Left lung (tissue), 10 donors: ENCODE measurements around the gene GRIN1. TPM values are rescaled to one million over a fixed set of nuclear protein-coding genes. Genes with fewer than 3 reads are reported as not detected.
A peak's percentile ranks its signal among the peaks of the same experiment; 100 is the strongest.

Source experiments
- ATAC-seq: fragments of 200-7000 bp; cut with Tn5 transposase; one replicate; pipeline ENCODE4 v1.9.1; 2020; ENCODE audit warnings: moderate library complexity
- DNase-seq, 4 donors: peaks; one replicate each; pipeline ENCODE4 v3.0.0-alpha.2; 2013 to 2020
- H3K27ac ChIP-seq, 2 donors: fragments of 200-600 bp; sonication (generic) in 1 of 2; one replicate each; pipeline versions ENCODE4 v1.5.0 to v1.8.0; 2020 to 2021
- H3K27me3 ChIP-seq, 2 donors: fragments of 200-600 bp; sonication (generic) in 1 of 2; one replicate each; pipeline versions ENCODE4 v1.5.0 to v1.8.0; 2020 to 2021
- H3K36me3 ChIP-seq, 2 donors: fragments of 200-600 bp; sonication (generic) in 1 of 2; one replicate each; pipeline versions ENCODE4 v1.5.0 to v1.8.0; 2020 to 2021
- H3K4me1 ChIP-seq, 2 donors: fragments of 200-600 bp; one replicate each; pipeline ENCODE4 v1.8.0; 2021
- H3K4me3 ChIP-seq, 2 donors: fragments of 200-600 bp; sonication (generic) in 1 of 2; one replicate each; pipeline versions ENCODE4 v1.5.0 to v1.8.0; 2020 to 2021; ENCODE audit warnings: mild to moderate bottlenecking in 1 of 2
- H3K9me3 ChIP-seq, 2 donors: fragments of 200-600 bp; sonication (generic) in 1 of 2; one replicate each; pipeline versions ENCODE4 v1.5.0 to v1.8.0; 2020 to 2021
- CTCF ChIP-seq, 2 donors: fragments of 200-600 bp; sonication (generic) in 1 of 2; IDR thresholded peaks; one replicate each; pipeline versions ENCODE4 v1.5.0 to v1.8.0; 2021; ENCODE audit warnings: antibody characterized with exemption in 2 of 2
- intact Hi-C, 2 donors: fragments of 100-400 bp; cut with DNase I; formaldehyde crosslinking; loops; one replicate each; pipeline versions ENCODE4 v1.11.2 to v1.14.2; 2022
- polyA plus RNA-seq, 6 donors: library from polyadenylated mRNA; unstranded; fragments of 120-200 nt; gene quantifications; one replicate each; pipeline ENCODE4 v1.2.1, GENCODE V29; 2013; ENCODE audit not compliant: insufficient read length in 6 of 6
- total RNA-seq, 2 donors: library from RNA; stranded (reverse); fragmentation: NEBNext Ultra II Directional; extraction: Animal tissue kit (Norgen Biotek cat#: 25700); gene quantifications; one replicate each; pipeline ENCODE4 v1.2.1, GENCODE V29; 2021
- donor health status: DM: no; HTN: yes; CAD: no.
- donor health status: DM: no; HTN: no; CAD: no.

GRIN1 gene
- total and polyA plus RNA-seq, 8 donors, result 0.15 to 0.55 (median 0.28) TPM

GRCh38 chr9:137176302-137177182 is 37.6 kb downstream of the GRIN1 start:
- Histone ChIP-seq H3K27me3 (peaks cover 0 to 45% of the 10 kb centered on the region in 2 donors), H3K4me1 (peaks cover 0 to 6% of the 10 kb centered on the region in 2 donors), H3K9me3 (no peaks in the 10 kb centered on the region), H3K4me3 (no peak overlapping the region), H3K36me3 (peaks cover 0 to 49% of the 10 kb centered on the region in 2 donors), H3K27ac (no peak overlapping the region)
- DNase-seq (no peak), ATAC-seq (peak; percentile 55)
- intact Hi-C loops, result no loop called here
- TF ChIP-seq CTCF (IDR thresholded peaks at IDR 0.05), result peak; percentile 19 to 27

- H3K36me3 ChIP-seq, result peaks cover 0 to 67% of the 10 kb centered on the region in 2 donors
Measured at GRCh38 chr9:137178201-137178938, 39.4 kb downstream of the GRIN1 start.

GRCh38 chr9:137178939-137179630 is 40.1 kb downstream of the GRIN1 start:
- no peak for ATAC-seq
- Histone ChIP-seq H3K9me3 (no peaks in the 10 kb centered on the region), H3K4me1 (peaks cover 0 to 6% of the 10 kb centered on the region in 2 donors), H3K36me3 (peaks cover 0 to 74% of the 10 kb centered on the region in 2 donors), H3K27ac (no peak overlapping the region), H3K27me3 (peaks cover 0 to 20% of the 10 kb centered on the region in 2 donors), H3K4me3 (no peak overlapping the region)
- TF ChIP-seq CTCF (IDR thresholded peaks at IDR 0.05), result no peak
- DNase-seq, result no peak
- intact Hi-C loops, result no loop called here

More at GRCh38 chr9:137178201-137178938, 39.4 kb downstream of the GRIN1 start:
- TF ChIP-seq CTCF (IDR thresholded peaks at IDR 0.05), result no peak
- ATAC-seq, result no peak
- H3K27ac ChIP-seq, result no peak overlapping the region
- DNase-seq, result no peak
- intact Hi-C loops, result no loop called here
- no peaks in the 10 kb centered on the region for H3K9me3 ChIP-seq
- no peak overlapping the region for H3K4me3 ChIP-seq
- peaks cover 0 to 27% of the 10 kb centered on the region in 2 donors for H3K27me3 ChIP-seq
- H3K4me1 ChIP-seq, result peaks cover 0 to 6% of the 10 kb centered on the region in 2 donors

- Histone ChIP-seq H3K27ac (no peak overlapping the region), H3K4me3 (no peak overlapping the region), H3K9me3 (no peaks in the 10 kb centered on the region), H3K4me1 (peaks cover 0 to 6% of the 10 kb centered on the region in 2 donors), H3K36me3 (peaks cover 0 to 76% of the 10 kb centered on the region in 2 donors), H3K27me3 (peaks cover 0 to 13% of the 10 kb centered on the region in 2 donors)
- DNase-seq, result no peak
- ATAC-seq, result no peak
- intact Hi-C loops, result no loop called here
- no peak for TF ChIP-seq CTCF (IDR thresholded peaks at IDR 0.05)
Measured at GRCh38 chr9:137179761-137180160, 40.8 kb downstream of the GRIN1 start.
